Ovary (tissue), 9 donors: Measurements from ENCODE around the gene MRTO4. TPM values are rescaled to one million over a fixed set of nuclear protein-coding genes. Genes with fewer than 3 reads are reported as not detected.
"Not testable (repeated sequence)": the region's sequence is repeated elsewhere in the genome, so short reads cannot be mapped to it uniquely, and the experiment has no call there.

Experiments used
- DNase-seq, 5 donors: peaks; one replicate each; pipeline ENCODE4 v3.0.0-alpha.2; 2019 to 2020
- H3K27ac ChIP-seq, 2 donors: fragments of 200-600 bp; one replicate each; pipeline versions ENCODE4 v1.5.1 to v1.8.0; 2019 to 2022
- H3K27me3 ChIP-seq: fragments of 200-600 bp; one replicate; pipeline ENCODE4 v1.8.0; 2022
- H3K36me3 ChIP-seq: fragments of 200-600 bp; sonication (generic); one replicate; pipeline ENCODE4 v1.5.1; 2019
- H3K4me1 ChIP-seq: one replicate; pipeline ENCODE4 v1.8.1; 2013; ENCODE audit warnings: mild to moderate bottlenecking, moderate library complexity; ENCODE audit not compliant: insufficient read depth
- H3K4me3 ChIP-seq: fragments of 200-600 bp; sonication (generic); one replicate; pipeline ENCODE4 v1.5.1; 2017
- H3K9me3 ChIP-seq, 2 donors: fragments of 200-600 bp in 1 of 2; sonication (generic) in 1 of 2; one replicate each; pipeline versions ENCODE4 v1.5.1 to v1.8.1; 2013 to 2019; ENCODE audit warnings: mild to moderate bottlenecking in 1 of 2, moderate library complexity in 1 of 2
- CTCF ChIP-seq, 3 donors: fragments of 450-650 bp in 2 of 3; fragments of 200-600 bp in 1 of 3; IDR thresholded peaks; one replicate each; pipeline versions ENCODE4 v1.5.1 to v1.8.0; 2016 to 2022; ENCODE audit warnings: antibody characterized with exemption in 3 of 3, mild to moderate bottlenecking in 1 of 3
- EP300 ChIP-seq: sonication (generic); formaldehyde crosslinking; IDR thresholded peaks from one replicate; pipeline ENCODE4 v1.6.1; 2017; ENCODE audit warnings: antibody characterized with exemption
- POLR2A ChIP-seq: fragments of 450-650 bp; IDR thresholded peaks from one replicate; pipeline ENCODE4 v1.6.1; 2017; ENCODE audit warnings: antibody characterized with exemption, mild to moderate bottlenecking, moderate library complexity
- WGBS, 3 donors: extraction: QIAGEN DNeasy Blood & Tissue Kit in 1 of 3; methylation state at CpG; one replicate each; pipeline versions ENCODE4 v1.1.5 to v1.1.7; 2013 to 2017; 5-methylcytosine and 5-hydroxymethylcytosine counted together
- intact Hi-C, 4 donors: fragments of 100-400 bp; cut with DNase I; formaldehyde crosslinking; loops; one replicate each; pipeline versions ENCODE4 v1.11.0 to v1.15.1; 2022 to 2023
- polyA plus RNA-seq, 2 donors: library from polyadenylated mRNA; stranded (reverse); fragments of 200-250 nt in 1 of 2; fragments of 350-450 nt in 1 of 2; fragmentation: Illumina TruSeq in 1 of 2; extraction: RNeasy Lipid Tissue Mini Kit (QIAGEN cat#74804) in 1 of 2; gene quantifications; one replicate each; pipeline ENCODE4 v1.2.3, GENCODE V29; 2013 to 2014
- total RNA-seq, 7 donors: library from RNA; depleted of rRNA in 2 of 7; stranded (reverse); fragments of >200 nt in 2 of 7; fragmentation: NEBNext Ultra II Directional in 3 of 7; extraction: Animal tissue kit (Norgen Biotek cat#: 25700) in 3 of 7; gene quantifications; one replicate each; pipeline versions ENCODE4 v1.1.0 to v1.2.4, GENCODE V29; 2016 to 2023
- donor health status: DM: no; HTN: no; CAD: no; lungs with moderate emphysema.
- donor health status: DM: no; HTN: no; CAD: no.
- donor health status: Bipolar disorder and iron deficiency.
- donor health status: DM: yes; HTN: yes; CAD: no.
- donor health status: DM: no; HTN: no; CAD: no.
- donor health status: DM: yes; HTN: yes; CAD: no.

The MRTO4 gene
- total and polyA plus RNA-seq, 9 donors: 14.3 to 49.1 (median 26.4) TPM

DNA sequence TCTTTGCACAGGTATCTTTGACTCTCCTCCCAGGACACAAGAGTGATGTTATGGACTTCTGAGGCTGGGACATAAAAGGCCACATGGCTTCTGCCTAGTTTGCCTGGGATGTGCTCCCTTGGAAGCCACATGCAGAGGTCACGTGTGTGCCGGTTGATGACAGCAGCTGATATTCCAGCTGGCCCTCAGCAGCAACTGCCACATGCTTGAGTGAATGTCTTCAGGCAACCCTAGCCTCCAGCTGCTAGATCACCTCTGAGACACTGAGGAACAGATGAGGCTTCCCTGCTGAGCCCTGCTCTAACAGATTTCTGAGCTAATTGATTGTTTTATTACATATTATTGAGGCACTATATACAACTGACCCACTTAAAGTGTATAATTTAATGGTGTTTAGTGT is 48.6 kb downstream of the MRTO4 start:
- no peaks in the 10 kb centered on the region for H3K4me1 ChIP-seq
- H3K36me3 ChIP-seq: no peaks in the 10 kb centered on the region
- no peaks in the 10 kb centered on the region for H3K27me3 ChIP-seq
- no peak for DNase-seq
- intact Hi-C loops: no loop called here
- H3K9me3 ChIP-seq: no peaks in the 10 kb centered on the region
- no peak overlapping the region for H3K27ac ChIP-seq
- H3K4me3 ChIP-seq: no peak overlapping the region
- 94 to 100% (median 97%) methylated on average over 2 of the region's 2 CpGs for WGBS, 3 donors
- TF ChIP-seq POLR2A (no peak), EP300 (no peak), CTCF (IDR thresholded peaks at IDR 0.05) (no peak)

GRCh38 chr1:19304081-19304480 is 52.5 kb downstream of the MRTO4 start:
- H3K27ac ChIP-seq, H3K36me3 ChIP-seq, H3K4me1 ChIP-seq, intact Hi-C loops, H3K4me3 ChIP-seq, H3K9me3 ChIP-seq, DNase-seq, H3K27me3 ChIP-seq: not testable (repeated sequence)
- 90 to 95% (median 90%) methylated on average over 10 of the region's 10 CpGs for WGBS, 3 donors

GRCh38 chr1:19305880-19306279 is 54.3 kb downstream of the MRTO4 start:
- H3K4me1 ChIP-seq: peaks cover 5% of the 10 kb centered on the region
- TF ChIP-seq CTCF (IDR thresholded peaks at IDR 0.05): no peak
- TF ChIP-seq POLR2A: no peak
- TF ChIP-seq EP300: no peak
- H3K27me3 ChIP-seq: no peaks in the 10 kb centered on the region
- DNase-seq: peak in 1 of 5 donors; percentile 21
- H3K4me3 ChIP-seq: no peak overlapping the region
- no peak overlapping the region for H3K27ac ChIP-seq
- WGBS, 3 donors: 93 to 95% (median 94%) methylated on average over 11 of the region's 11 CpGs
- intact Hi-C loops: no loop called here
- H3K9me3 ChIP-seq: no peaks in the 10 kb centered on the region
- H3K36me3 ChIP-seq: no peaks in the 10 kb centered on the region

- intact Hi-C loops: no loop called here
- Histone ChIP-seq H3K4me1 (peaks cover 9% of the 10 kb centered on the region), H3K9me3 (no peaks in the 10 kb centered on the region), H3K27me3 (no peaks in the 10 kb centered on the region), H3K27ac (no peak overlapping the region), H3K36me3 (no peaks in the 10 kb centered on the region), H3K4me3 (no peak overlapping the region)
- peak in 1 of 5 donors; percentile 20 for DNase-seq
- 89 to 95% (median 94%) methylated on average over 6 of the region's 6 CpGs for WGBS, 3 donors
- no peak for TF ChIP-seq POLR2A
- TF ChIP-seq EP300: no peak
- TF ChIP-seq CTCF (IDR thresholded peaks at IDR 0.05): no peak
Observed at GRCh38 chr1:19306941-19307340, 55.3 kb downstream of the MRTO4 start.

GRCh38 chr1:19307794-19308508 is 56.3 kb downstream of the MRTO4 start:
- WGBS, 3 donors: 85 to 90% (median 89%) methylated on average over 10 of the region's 10 CpGs
- no peak overlapping the region for H3K4me3 ChIP-seq
- peaks cover 12% of the 10 kb centered on the region for H3K4me1 ChIP-seq
- no peaks in the 10 kb centered on the region for H3K27me3 ChIP-seq
- no peak for TF ChIP-seq POLR2A
- no peak for TF ChIP-seq EP300
- no peak for TF ChIP-seq CTCF (IDR thresholded peaks at IDR 0.05)
- H3K9me3 ChIP-seq: no peaks in the 10 kb centered on the region
- H3K27ac ChIP-seq: no peak overlapping the region
- DNase-seq: peak in 1 of 5 donors; percentile 28
- intact Hi-C loops: no loop called here
- no peaks in the 10 kb centered on the region for H3K36me3 ChIP-seq
